Endothelial cell of umbilical vein (primary cell): ENCODE data around the gene MOB2.

ENCODE experiments used
- EZH2 ChIP-seq: IDR thresholded peaks from 2 replicates; pipeline ENCODE4 v1.6.1; 2012; ENCODE audit warnings: borderline replicate concordance, low read depth, mild to moderate bottlenecking, moderate library complexity, low read length, inconsistent platforms; ENCODE audit not compliant: severe bottlenecking
- GATA2 ChIP-seq: IDR thresholded peaks from 2 replicates; pipeline ENCODE4 v1.7.0; 2011; ENCODE audit warnings: low read depth, mild to moderate bottlenecking, moderate library complexity, mixed read lengths, low read length; ENCODE audit not compliant: insufficient read length, insufficient read depth
- POLR2A ChIP-seq: IDR thresholded peaks from 2 replicates; pipeline ENCODE4 v1.6.1; 2012; ENCODE audit warnings: low read depth, mild to moderate bottlenecking, control low read depth, low read length
- POLR2AphosphoS5 ChIP-seq: IDR thresholded peaks from 2 replicates; pipeline ENCODE4 v1.6.1; 2012; ENCODE audit warnings: low read depth, mild to moderate bottlenecking, control low read depth, low read length, moderate library complexity; ENCODE audit not compliant: insufficient read depth
- TF ChIP-seq, protein P1 (sequence below), 2 donors: IDR thresholded peaks; 1 replicate in 1 of 2; 2 replicates in 1 of 2; pipeline ENCODE4 v1.5.1; 2011; ENCODE audit warnings: low read length in 2 of 2, mild to moderate bottlenecking in 2 of 2, moderate library complexity in 2 of 2, control low read depth in 1 of 2, inconsistent platforms in 1 of 2, low read depth in 1 of 2; ENCODE audit not compliant: insufficient read depth in 1 of 2; ENCODE audit errors: extremely low read depth in 1 of 2

DNA sequence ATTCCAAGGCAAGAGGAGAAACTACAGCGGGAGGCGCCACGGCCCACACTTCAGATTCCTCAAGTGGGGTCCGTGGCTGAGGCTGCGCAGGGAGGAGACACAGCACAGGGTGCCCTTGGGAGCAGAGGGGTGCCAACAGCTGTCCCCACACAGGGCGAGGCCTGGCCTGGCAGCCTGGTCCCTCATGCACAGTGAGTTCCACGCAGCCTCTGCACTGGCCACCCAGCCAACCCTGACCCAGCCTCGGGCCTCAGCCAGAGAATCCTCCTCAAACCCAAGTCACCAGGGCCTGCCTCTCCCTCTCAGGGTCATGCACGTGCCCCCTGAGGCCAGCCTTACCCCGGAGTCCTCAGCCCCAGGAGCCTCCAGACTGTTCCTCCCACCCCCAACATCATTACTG is 22.4 kb upstream of the MOB2 start:
- TF ChIP-seq POLR2AphosphoS5 (no peak), EZH2 (no peak), POLR2A (no peak), GATA2 (no peak)
- TF ChIP-seq, protein P1, sequence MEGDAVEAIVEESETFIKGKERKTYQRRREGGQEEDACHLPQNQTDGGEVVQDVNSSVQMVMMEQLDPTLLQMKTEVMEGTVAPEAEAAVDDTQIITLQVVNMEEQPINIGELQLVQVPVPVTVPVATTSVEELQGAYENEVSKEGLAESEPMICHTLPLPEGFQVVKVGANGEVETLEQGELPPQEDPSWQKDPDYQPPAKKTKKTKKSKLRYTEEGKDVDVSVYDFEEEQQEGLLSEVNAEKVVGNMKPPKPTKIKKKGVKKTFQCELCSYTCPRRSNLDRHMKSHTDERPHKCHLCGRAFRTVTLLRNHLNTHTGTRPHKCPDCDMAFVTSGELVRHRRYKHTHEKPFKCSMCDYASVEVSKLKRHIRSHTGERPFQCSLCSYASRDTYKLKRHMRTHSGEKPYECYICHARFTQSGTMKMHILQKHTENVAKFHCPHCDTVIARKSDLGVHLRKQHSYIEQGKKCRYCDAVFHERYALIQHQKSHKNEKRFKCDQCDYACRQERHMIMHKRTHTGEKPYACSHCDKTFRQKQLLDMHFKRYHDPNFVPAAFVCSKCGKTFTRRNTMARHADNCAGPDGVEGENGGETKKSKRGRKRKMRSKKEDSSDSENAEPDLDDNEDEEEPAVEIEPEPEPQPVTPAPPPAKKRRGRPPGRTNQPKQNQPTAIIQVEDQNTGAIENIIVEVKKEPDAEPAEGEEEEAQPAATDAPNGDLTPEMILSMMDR (IDR thresholded peaks at IDR 0.05; ENCODE audit: extremely low read depth in 1 of 2, insufficient read depth in 1 of 2, low read depth in 1 of 2, low read length in 2 of 2): no peak
